Ishikawa (cell line): ENCODE measurements around the gene RAET1L.

Experiments used
- CEBPB ChIP-seq: IDR thresholded peaks from 2 replicates; pipeline ENCODE4 v1.6.1; 2012
- CREB1 ChIP-seq: IDR thresholded peaks from 2 replicates; pipeline ENCODE4 v1.6.1; 2012; ENCODE audit warnings: low read depth
- EGR1 ChIP-seq: IDR thresholded peaks from 2 replicates; pipeline ENCODE4 v1.6.1; 2012
- EP300 ChIP-seq: IDR thresholded peaks from 2 replicates; pipeline ENCODE4 v1.6.1; 2012; ENCODE audit warnings: borderline replicate concordance
- FOXM1 ChIP-seq: IDR thresholded peaks from 2 replicates; pipeline ENCODE4 v1.6.1; 2012; ENCODE audit warnings: low read depth, borderline replicate concordance
- MAX ChIP-seq: IDR thresholded peaks from 2 replicates; pipeline ENCODE4 v1.6.1; 2012
- NFIC ChIP-seq: IDR thresholded peaks from 2 replicates; pipeline ENCODE4 v1.6.1; 2012
- RAD21 ChIP-seq: IDR thresholded peaks from 2 replicates; pipeline ENCODE4 v1.6.1; 2012; ENCODE audit warnings: low read depth
- REST ChIP-seq: IDR thresholded peaks from 2 replicates; pipeline ENCODE4 v1.6.1; 2012; ENCODE audit warnings: low read depth, mild to moderate bottlenecking
- TAF1 ChIP-seq: IDR thresholded peaks from 2 replicates; pipeline ENCODE4 v1.6.1; 2012; ENCODE audit warnings: low read depth, mild to moderate bottlenecking
- TCF12 ChIP-seq: IDR thresholded peaks from 2 replicates; pipeline ENCODE4 v1.6.1; 2012; ENCODE audit warnings: low read depth
- YY1 ChIP-seq: IDR thresholded peaks from 2 replicates; pipeline ENCODE4 v1.6.1; 2012; ENCODE audit warnings: low read depth
- ZBTB7A ChIP-seq: IDR thresholded peaks from 2 replicates; pipeline ENCODE4 v1.6.1; 2012; ENCODE audit warnings: low read depth
- TF ChIP-seq, protein P1 (sequence below): IDR thresholded peaks from 2 replicates; pipeline ENCODE4 v1.6.1; 2012

The RAET1L gene

GRCh38 chr6:150027806-150028565 lies 2.7 kb upstream of the RAET1L start:
- TF ChIP-seq YY1 = no peak
- TF ChIP-seq CREB1 = no peak
- TF ChIP-seq EP300 = no peak
- TF ChIP-seq EGR1 = no peak
- no peak for TF ChIP-seq TAF1
- no peak for TF ChIP-seq MAX
- TF ChIP-seq TCF12 = no peak
- no peak for TF ChIP-seq CEBPB
- TF ChIP-seq REST = no peak
- TF ChIP-seq ZBTB7A = no peak
- TF ChIP-seq, protein P1, sequence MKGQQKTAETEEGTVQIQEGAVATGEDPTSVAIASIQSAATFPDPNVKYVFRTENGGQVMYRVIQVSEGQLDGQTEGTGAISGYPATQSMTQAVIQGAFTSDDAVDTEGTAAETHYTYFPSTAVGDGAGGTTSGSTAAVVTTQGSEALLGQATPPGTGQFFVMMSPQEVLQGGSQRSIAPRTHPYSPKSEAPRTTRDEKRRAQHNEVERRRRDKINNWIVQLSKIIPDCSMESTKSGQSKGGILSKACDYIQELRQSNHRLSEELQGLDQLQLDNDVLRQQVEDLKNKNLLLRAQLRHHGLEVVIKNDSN = no peak
- TF ChIP-seq NFIC = no peak
- TF ChIP-seq FOXM1 = no peak

GRCh38 chr6:150026976-150027805 lies 1.9 kb upstream of the RAET1L start:
- TF ChIP-seq FOXM1 = no peak

DNA sequence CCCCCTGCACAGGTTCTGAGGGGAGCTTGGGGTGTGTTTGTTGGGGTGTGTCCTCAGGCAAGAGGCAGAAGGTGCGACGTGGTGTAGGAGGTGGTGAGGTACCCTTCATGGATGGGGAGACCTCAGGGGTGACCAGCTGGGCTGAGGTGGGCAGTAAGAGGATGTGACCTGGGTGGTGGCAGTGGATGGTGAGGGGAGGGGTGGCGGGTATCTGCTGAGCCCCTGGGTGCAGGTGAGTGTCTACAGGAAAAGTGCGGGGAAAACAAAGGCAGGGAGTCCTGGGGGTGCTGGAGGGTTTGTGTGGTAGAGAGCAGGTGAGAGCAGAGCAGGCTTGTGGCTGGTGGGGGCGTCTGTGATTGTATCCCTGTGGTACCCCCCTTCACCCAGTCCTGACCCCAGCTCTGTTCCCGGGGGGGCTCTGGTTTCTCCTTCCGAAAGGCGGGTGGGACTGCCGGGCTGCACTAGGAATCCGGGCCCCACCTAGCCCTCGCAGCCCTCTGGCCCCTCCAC lies 631 bp downstream of the RAET1L start:
- TF ChIP-seq NFIC (no peak), TAF1 (no peak), ZBTB7A (no peak), TCF12 (no peak), RAD21 (no peak), YY1 (no peak)
- TF ChIP-seq, protein P1 = no peak

- TF ChIP-seq YY1 (no peak), ZBTB7A (no peak), TCF12 (no peak), MAX (no peak), REST (no peak), RAD21 (no peak), TAF1 (no peak), EP300 (no peak)
- TF ChIP-seq, protein P1 = no peak
Observed at GRCh38 chr6:150018846-150019580, 6.3 kb downstream of the RAET1L start.
